ENCODE data around the gene MAP3K8.

DNA sequence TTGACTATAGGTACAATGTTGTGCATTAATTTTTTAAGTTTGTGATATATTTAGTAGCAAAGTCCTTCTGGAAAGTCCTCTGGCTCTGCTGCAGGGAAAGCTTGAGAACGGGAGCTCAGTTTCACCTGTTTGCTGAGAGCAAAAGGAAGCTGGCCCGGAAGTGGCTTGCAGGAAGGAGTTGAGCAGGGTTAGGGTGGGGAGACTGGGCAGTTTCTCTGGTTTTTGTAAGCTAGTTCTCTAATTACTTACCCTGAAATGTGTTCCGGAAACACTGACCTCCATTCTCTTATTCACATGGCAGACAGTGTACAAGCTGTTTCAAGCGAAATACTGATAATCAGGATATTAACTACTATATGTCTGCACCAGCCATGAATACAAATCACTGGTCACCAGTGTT lies 22.3 kb downstream of the MAP3K8 start:
- TF ChIP-seq POLR2A (IDR thresholded peaks at IDR 0.05; ENCODE audit: low read depth, low read length) (no peak), POLR2AphosphoS5 (IDR thresholded peaks at IDR 0.05; ENCODE audit: low read depth, low read length) (no peak), TAF1 (IDR thresholded peaks at IDR 0.05; ENCODE audit: low read depth, low read length) (no peak)

Data from GM12891 (cell line).